Astrocyte (in vitro differentiated cells and primary cell): ENCODE measurements around the gene FAM107B. TPM values are rescaled to one million over a fixed set of nuclear protein-coding genes. Genes with fewer than 3 reads are reported as not detected.

Experiments
- DNase-seq: peaks from one replicate; pipeline ENCODE4 v3.0.0-alpha.2; 2010; ENCODE audit warnings: low read depth
- FAIRE-seq: peaks from 2 replicates; lab custom pipeline; 2011; peaks lifted over from hg19 to GRCh38; lab: Jason Lieb, UNC
- H2AFZ ChIP-seq: 2 replicates; pipeline ENCODE4 v1.6.0; 2012; ENCODE audit warnings: low read depth, low read length, inconsistent platforms
- H3K27ac ChIP-seq: 2 replicates; pipeline ENCODE4 v1.5.1; 2011; ENCODE audit warnings: low read depth, low read length, inconsistent platforms
- H3K27me3 ChIP-seq: 2 replicates; pipeline ENCODE4 v1.6.0; 2011; ENCODE audit warnings: low read length, inconsistent platforms; ENCODE audit not compliant: insufficient read depth
- H3K36me3 ChIP-seq: 2 replicates; pipeline ENCODE4 v1.5.1; 2011; ENCODE audit warnings: low read length, inconsistent platforms; ENCODE audit not compliant: insufficient read depth
- H3K4me1 ChIP-seq: 2 replicates; pipeline ENCODE4 v1.5.1; 2011; ENCODE audit warnings: low read length, inconsistent platforms; ENCODE audit not compliant: insufficient read depth
- H3K4me2 ChIP-seq: 2 replicates; pipeline ENCODE4 v1.6.0; 2012; ENCODE audit warnings: low read length, inconsistent platforms
- H3K4me3 ChIP-seq: 2 replicates; pipeline ENCODE4 v1.5.1; 2011; ENCODE audit warnings: low read depth, mild to moderate bottlenecking, low read length, inconsistent platforms; ENCODE audit not compliant: insufficient read depth
- H3K79me2 ChIP-seq: 2 replicates; pipeline ENCODE4 v1.6.0; 2012; ENCODE audit warnings: mild to moderate bottlenecking, low read length, inconsistent platforms; ENCODE audit not compliant: insufficient read depth
- H3K9ac ChIP-seq: 2 replicates; pipeline ENCODE4 v1.6.0; 2012; ENCODE audit warnings: mild to moderate bottlenecking, low read length, inconsistent platforms
- H3K9me3 ChIP-seq: 2 replicates; pipeline ENCODE4 v1.5.1; 2012; ENCODE audit warnings: low read depth, mild to moderate bottlenecking, low read length, inconsistent platforms; ENCODE audit not compliant: insufficient read depth
- H4K20me1 ChIP-seq: 2 replicates; pipeline ENCODE4 v1.6.0; 2012; ENCODE audit warnings: low read length, inconsistent platforms; ENCODE audit not compliant: insufficient read depth
- H3K27ac Mint-ChIP-seq: one replicate; pipeline ENCODE4 v1.8.0; 2021; ENCODE audit warnings: mild to moderate bottlenecking, mixed read lengths; ENCODE audit not compliant: unreplicated experiment
- H3K27me3 Mint-ChIP-seq: one replicate; pipeline ENCODE4 v1.8.0; 2021; ENCODE audit warnings: low read depth, mixed read lengths; ENCODE audit not compliant: unreplicated experiment
- H3K36me3 Mint-ChIP-seq: one replicate; pipeline ENCODE4 v1.8.0; 2021; ENCODE audit warnings: low read depth, mixed read lengths; ENCODE audit not compliant: unreplicated experiment
- H3K4me1 Mint-ChIP-seq: one replicate; pipeline ENCODE4 v1.8.0; 2021; ENCODE audit warnings: low read depth, mixed read lengths; ENCODE audit not compliant: unreplicated experiment
- H3K4me3 Mint-ChIP-seq: one replicate; pipeline ENCODE4 v1.8.0; 2021; ENCODE audit warnings: mild to moderate bottlenecking, moderate library complexity, mixed read lengths; ENCODE audit not compliant: unreplicated experiment
- H3K9me3 Mint-ChIP-seq: one replicate; pipeline ENCODE4 v1.8.0; 2021; ENCODE audit warnings: mild to moderate bottlenecking, mixed read lengths; ENCODE audit not compliant: unreplicated experiment
- CTCF ChIP-seq: IDR thresholded peaks from 2 replicates; pipeline ENCODE4 v1.5.1; 2011; ENCODE audit warnings: low read depth, mild to moderate bottlenecking, inconsistent platforms, low read length, moderate library complexity; ENCODE audit not compliant: insufficient read depth
- EZH2 ChIP-seq: IDR thresholded peaks from 2 replicates; pipeline ENCODE4 v1.6.1; 2012; ENCODE audit warnings: mild to moderate bottlenecking, low read length, inconsistent platforms; ENCODE audit not compliant: insufficient read depth
- total RNA-seq: library from RNA; stranded (reverse); gene quantifications from 2 replicates; pipeline ENCODE4 v1.2.1, GENCODE V29; 2021

FAM107B gene
- total RNA-seq, 1 donor from 2014 or later = 36.0 TPM

GRCh38 chr10:14476641-14477407 lies 297.9 kb downstream of the FAM107B start:
- Histone ChIP-seq H3K4me2 (peak overlapping the region; percentile 66), H3K4me3 (no peak overlapping the region), H3K27ac (peak overlapping the region; percentile 88), H3K36me3 (no peaks in the 10 kb centered on the region), H3K9me3 (no peaks in the 10 kb centered on the region), H3K27me3 (no peaks in the 10 kb centered on the region), H3K4me1 (peaks cover 28% of the 10 kb centered on the region), H3K79me2 (no peaks in the 10 kb centered on the region), H3K9ac (peak overlapping the region; percentile 64), H2AFZ (peak overlapping the region; percentile 51), H4K20me1 (no peaks in the 10 kb centered on the region)
- H3K4me3 Mint-ChIP-seq = no peak overlapping the region
- H3K4me1 Mint-ChIP-seq = peaks cover 26% of the 10 kb centered on the region
- peaks cover 2% of the 10 kb centered on the region for H3K36me3 Mint-ChIP-seq
- peaks cover 3% of the 10 kb centered on the region for H3K27me3 Mint-ChIP-seq
- peak overlapping the region; percentile 16 for H3K27ac Mint-ChIP-seq
- DNase-seq (peak; percentile 99), FAIRE-seq (peak; percentile 91)
- peaks cover 4% of the 10 kb centered on the region for H3K9me3 Mint-ChIP-seq
- TF ChIP-seq EZH2 (no peak), CTCF (no peak)

GRCh38 chr10:14476006-14476405 lies 298.7 kb downstream of the FAM107B start:
- FAIRE-seq = no peak
- H3K4me1 Mint-ChIP-seq = peaks cover 26% of the 10 kb centered on the region

More at GRCh38 chr10:14476006-14476405, 298.7 kb downstream of the FAM107B start:
- H3K4me3 ChIP-seq = no peak overlapping the region
- TF ChIP-seq CTCF (no peak), EZH2 (no peak)
- no peak overlapping the region for H2AFZ ChIP-seq
- Mint-ChIP-seq H3K27ac (peak overlapping the region; percentile 77), H3K4me3 (no peak overlapping the region), H3K27me3 (peaks cover 3% of the 10 kb centered on the region), H3K9me3 (peaks cover 4% of the 10 kb centered on the region), H3K36me3 (peaks cover 2% of the 10 kb centered on the region)
- peaks cover 28% of the 10 kb centered on the region for H3K4me1 ChIP-seq
- H3K9ac ChIP-seq = peak overlapping the region; percentile 64
- no peaks in the 10 kb centered on the region for H4K20me1 ChIP-seq
- no peaks in the 10 kb centered on the region for H3K9me3 ChIP-seq
- DNase-seq = no peak
- no peaks in the 10 kb centered on the region for H3K79me2 ChIP-seq
- peak overlapping the region; percentile 88 for H3K27ac ChIP-seq
- H3K4me2 ChIP-seq = peak overlapping the region; percentile 66
- no peaks in the 10 kb centered on the region for H3K36me3 ChIP-seq
- no peaks in the 10 kb centered on the region for H3K27me3 ChIP-seq
